Measurements from ENCODE around the gene RMND5B.

GRCh38 chr5:178160176-178160575 lies 29.4 kb downstream of the RMND5B start:
- TF ChIP-seq POLR2AphosphoS5 (IDR thresholded peaks at IDR 0.05; ENCODE audit: borderline replicate concordance, low read depth, low read length) (no peak), EZH2 (IDR thresholded peaks at IDR 0.05) (no peak)
